CD8-positive, alpha-beta memory T cell (primary cell): ENCODE measurements around the gene GFI1B. TPM values are rescaled to one million over a fixed set of nuclear protein-coding genes. Genes with fewer than 3 reads are reported as not detected.

Experiments used
- CTCF ChIA-PET: fragments of 350-600 bp; sonication (Branson Sonifier 250); formaldehyde crosslinking; loops from one replicate; lab custom pipeline; 2021; ENCODE audit warnings: antibody characterized with exemption; lab: Charles Lee
- POLR2A ChIA-PET: fragments of 350-600 bp; sonication (Branson Sonifier 250); formaldehyde crosslinking; loops from one replicate; lab custom pipeline; 2021; ENCODE audit warnings: antibody characterized with exemption; lab: Charles Lee
- DNase-seq, 5 donors: peaks; one replicate each; pipeline versions ENCODE4 v3.0.0 to v3.0.0-alpha.2; 2020 to 2022; ENCODE audit warnings: mixed read lengths in 1 of 5
- H3K27ac ChIP-seq: one replicate; pipeline ENCODE4 v1.7.0; 2013; ENCODE audit warnings: low read depth, mild to moderate bottlenecking, low read length, moderate library complexity
- H3K27me3 ChIP-seq: 2 replicates; pipeline ENCODE4 v1.7.0; 2013; ENCODE audit warnings: low read length, mild to moderate bottlenecking; ENCODE audit not compliant: insufficient read depth, poor library complexity, severe bottlenecking
- H3K36me3 ChIP-seq: 2 replicates; pipeline ENCODE4 v1.7.0; 2013; ENCODE audit warnings: mild to moderate bottlenecking, low read length, moderate library complexity; ENCODE audit not compliant: insufficient read depth
- H3K4me1 ChIP-seq: 2 replicates; pipeline ENCODE4 v1.7.0; 2013; ENCODE audit warnings: mild to moderate bottlenecking, low read length, moderate library complexity; ENCODE audit not compliant: insufficient read depth
- H3K4me3 ChIP-seq: 2 replicates; pipeline ENCODE4 v1.7.0; 2013; ENCODE audit warnings: mild to moderate bottlenecking, low read length
- H3K9me3 ChIP-seq: 2 replicates; pipeline ENCODE4 v1.7.0; 2013; ENCODE audit warnings: mild to moderate bottlenecking, low read length
- H3K27ac Mint-ChIP-seq, 8 donors: one replicate each; pipeline ENCODE4 v1.8.0; 2020 to 2021; ENCODE audit warnings: mixed read lengths in 8 of 8, mild to moderate bottlenecking in 6 of 8, inconsistent platforms in 3 of 8, moderate library complexity in 3 of 8
- H3K27me3 Mint-ChIP-seq, 2 donors: one replicate each; pipeline ENCODE4 v1.8.0; 2020 to 2021; ENCODE audit warnings: mixed read lengths in 2 of 2, mild to moderate bottlenecking in 1 of 2, moderate library complexity in 1 of 2
- H3K36me3 Mint-ChIP-seq, 3 donors: one replicate each; pipeline ENCODE4 v1.8.0; 2020 to 2021; ENCODE audit warnings: mixed read lengths in 3 of 3, inconsistent platforms in 1 of 3, mild to moderate bottlenecking in 1 of 3
- H3K4me1 Mint-ChIP-seq, 3 donors: one replicate each; pipeline ENCODE4 v1.8.0; 2020 to 2021; ENCODE audit warnings: mixed read lengths in 3 of 3, inconsistent platforms in 1 of 3, mild to moderate bottlenecking in 1 of 3
- H3K4me3 Mint-ChIP-seq, 7 donors: one replicate each; pipeline ENCODE4 v1.8.0; 2020 to 2021; ENCODE audit warnings: mixed read lengths in 7 of 7, mild to moderate bottlenecking in 6 of 7, moderate library complexity in 4 of 7, inconsistent platforms in 2 of 7
- H3K9me3 Mint-ChIP-seq, 5 donors: one replicate each; pipeline ENCODE4 v1.8.0; 2020 to 2022; ENCODE audit warnings: mixed read lengths in 5 of 5, mild to moderate bottlenecking in 3 of 5, moderate library complexity in 2 of 5, inconsistent platforms in 1 of 5
- polyA plus RNA-seq: library from polyadenylated mRNA; unstranded; fragments of 300-500 nt; fragmentation: Illumina TruSeq; gene quantifications from one replicate; pipeline ENCODE4 v1.2.3, GENCODE V29; 2021
- total RNA-seq, 2 experiments: library from RNA; stranded (reverse); gene quantifications; one replicate each; pipeline ENCODE4 v1.2.3, GENCODE V29; 2021

The GFI1B gene
- total and polyA plus RNA-seq, 3 experiments from 2014 or later: not detected

DNA sequence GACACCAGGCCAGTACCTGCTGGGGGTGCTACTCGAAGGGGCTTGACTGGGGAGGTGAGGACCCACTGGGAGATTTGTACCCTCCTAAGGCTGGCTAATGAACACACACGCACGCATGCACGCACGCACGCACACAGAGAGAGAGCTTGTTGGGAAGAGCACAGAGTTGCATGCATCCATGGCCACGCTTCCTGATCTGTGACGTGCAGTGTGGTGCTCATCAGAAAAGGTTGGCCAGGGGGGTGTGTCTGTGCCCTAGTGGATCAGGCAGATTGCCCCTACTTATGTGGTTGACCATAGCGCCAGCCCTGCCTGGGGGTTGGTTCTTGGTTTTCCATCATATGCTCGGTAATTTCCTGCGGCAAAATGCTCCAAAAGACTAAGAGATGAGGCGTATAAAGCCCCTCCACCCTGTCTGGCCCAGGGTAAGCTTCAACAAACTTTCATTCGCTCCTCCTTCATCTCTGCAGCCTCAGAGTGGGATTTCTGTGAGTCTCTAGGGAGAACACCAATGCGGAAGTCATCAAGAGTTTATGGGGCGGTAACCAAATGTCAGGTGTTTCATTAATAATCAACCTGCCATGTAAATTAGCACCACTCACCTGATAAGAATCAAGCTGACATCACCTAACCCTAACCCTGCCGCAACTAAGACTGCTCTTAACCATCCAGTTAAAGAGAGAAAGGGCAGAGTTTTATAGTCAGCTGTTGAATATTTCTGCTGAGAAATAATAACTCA lies 8.0 kb upstream of the GFI1B start:
- Histone ChIP-seq H3K4me3 (no peak overlapping the region), H3K27ac (no peak overlapping the region), H3K4me1 (no peaks in the 10 kb centered on the region), H3K27me3 (no peaks in the 10 kb centered on the region), H3K36me3 (no peaks in the 10 kb centered on the region), H3K9me3 (no peaks in the 10 kb centered on the region)
- Mint-ChIP-seq H3K4me3 (no peak overlapping the region), H3K27ac (peak overlapping the region in 1 of 8 donors; percentile 79), H3K4me1 (no peaks in the 10 kb centered on the region), H3K36me3 (no peaks in the 10 kb centered on the region), H3K27me3 (peaks cover 11 to 38% of the 10 kb centered on the region in 2 donors), H3K9me3 (no peaks in the 10 kb centered on the region)
- DNase-seq: no peak
- ChIA-PET POLR2A (interaction anchor here (0.6 kb wide), 1 partner anchor 1714 kb away, joined by 4 read pairs; no protein-coding TSS in a partner anchor), CTCF (interaction anchor here (1.3 to 1.8 kb wide), 2 partner anchors 51 to 60 kb away, joined by 3 to 4 read pairs; partner anchors contain the start of gene GTF3C5)

DNA sequence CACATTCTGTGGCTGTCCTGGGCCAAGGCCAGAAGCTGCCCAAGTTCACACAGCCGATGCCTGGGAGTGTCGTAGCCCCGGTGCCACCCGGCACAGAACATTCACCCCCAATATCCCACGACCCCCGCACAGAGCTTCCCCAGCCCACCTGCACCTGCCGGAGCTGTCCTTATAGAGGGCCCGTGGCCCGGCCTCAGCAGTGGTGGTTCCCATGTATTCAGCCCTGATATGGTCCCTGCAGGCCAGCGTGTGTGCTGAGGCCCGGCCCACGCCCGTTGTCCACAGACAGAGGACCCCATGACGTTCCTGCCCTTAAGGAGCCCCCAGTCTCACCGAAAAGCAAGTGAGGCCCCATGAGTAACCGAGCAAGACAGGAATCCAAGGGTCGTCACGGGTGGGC lies 5.3 kb upstream of the GFI1B start:
- Histone ChIP-seq H3K4me3 (no peak overlapping the region), H3K9me3 (no peaks in the 10 kb centered on the region), H3K27me3 (no peaks in the 10 kb centered on the region), H3K36me3 (no peaks in the 10 kb centered on the region), H3K4me1 (peaks cover 5% of the 10 kb centered on the region), H3K27ac (no peak overlapping the region)
- ChIA-PET POLR2A (no interaction called here), CTCF (interaction anchor here (0.7 to 3.1 kb wide), 4 partner anchors 30 to 171 kb away, joined by 3 to 10 read pairs (median 4); no protein-coding TSS in a partner anchor)
- Mint-ChIP-seq H3K4me1 (peaks cover 0 to 2% (median 0%) of the 10 kb centered on the region in 3 donors), H3K27ac (no peak overlapping the region), H3K36me3 (no peaks in the 10 kb centered on the region), H3K27me3 (peaks cover 13 to 52% of the 10 kb centered on the region in 2 donors), H3K9me3 (no peaks in the 10 kb centered on the region), H3K4me3 (no peak overlapping the region)
- DNase-seq: no peak

DNA sequence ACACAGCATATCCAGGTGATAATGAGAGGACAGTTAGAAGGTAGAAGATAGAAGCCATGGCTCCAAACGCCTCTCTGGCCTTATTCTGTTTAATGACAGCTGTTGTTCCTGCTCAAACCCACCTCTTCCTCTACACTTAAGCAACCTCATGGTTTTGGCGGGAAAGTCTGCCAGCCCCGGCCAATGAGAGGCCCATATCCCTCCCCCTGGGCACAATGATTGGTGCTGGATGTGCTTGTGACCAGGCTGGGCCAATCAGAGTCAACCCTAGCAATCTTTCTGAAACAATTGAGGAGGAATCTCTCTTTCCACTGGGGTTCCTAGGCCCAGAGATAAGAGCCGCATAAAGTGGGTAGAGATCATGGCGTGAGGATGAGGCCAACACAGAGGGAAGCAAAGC lies 4.8 kb upstream of the GFI1B start:
- Histone ChIP-seq H3K36me3 (no peaks in the 10 kb centered on the region), H3K4me1 (peaks cover 5% of the 10 kb centered on the region), H3K27me3 (peaks cover 4% of the 10 kb centered on the region), H3K9me3 (no peaks in the 10 kb centered on the region), H3K27ac (no peak overlapping the region), H3K4me3 (no peak overlapping the region)
- ChIA-PET POLR2A (no interaction called here), CTCF (interaction anchor here (1.5 to 3.1 kb wide), 2 partner anchors 29 to 71 kb away, joined by 4 to 10 read pairs; no protein-coding TSS in a partner anchor)
- peaks cover 2 to 5% (median 3%) of the 10 kb centered on the region in 3 donors for H3K4me1 Mint-ChIP-seq
- no peak for DNase-seq
- H3K9me3 Mint-ChIP-seq: no peaks in the 10 kb centered on the region
- peaks cover 17 to 57% of the 10 kb centered on the region in 2 donors for H3K27me3 Mint-ChIP-seq
- no peak overlapping the region for H3K27ac Mint-ChIP-seq
- H3K36me3 Mint-ChIP-seq: no peaks in the 10 kb centered on the region
- no peak overlapping the region for H3K4me3 Mint-ChIP-seq

DNA sequence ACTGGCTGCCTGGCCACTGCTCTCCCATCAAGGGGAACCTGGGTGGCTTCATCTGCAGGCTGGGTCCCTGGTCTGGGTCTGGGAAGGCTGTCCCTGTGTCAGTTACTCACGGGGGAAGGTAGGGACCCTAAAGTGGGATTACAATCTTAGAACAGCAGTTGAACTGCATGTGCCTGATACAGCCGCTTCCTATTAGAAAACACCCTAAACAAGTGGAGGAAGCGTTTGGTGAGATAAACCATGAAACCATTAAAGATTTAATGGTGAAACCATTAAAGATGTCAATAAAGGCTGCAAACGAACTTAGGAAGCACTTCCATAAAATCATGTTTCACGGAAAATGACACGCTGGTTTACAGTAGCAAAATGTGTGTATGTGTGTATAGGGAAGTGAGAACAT lies 2.5 kb upstream of the GFI1B start:
- Mint-ChIP-seq H3K27me3 (peaks cover 33 to 64% of the 10 kb centered on the region in 2 donors), H3K27ac (no peak overlapping the region), H3K9me3 (no peaks in the 10 kb centered on the region), H3K36me3 (no peaks in the 10 kb centered on the region), H3K4me3 (no peak overlapping the region), H3K4me1 (peaks cover 2 to 5% (median 4%) of the 10 kb centered on the region in 3 donors)
- no peak for DNase-seq
- no peak overlapping the region for H3K27ac ChIP-seq
- H3K36me3 ChIP-seq: no peaks in the 10 kb centered on the region
- peaks cover 5% of the 10 kb centered on the region for H3K4me1 ChIP-seq
- H3K27me3 ChIP-seq: peaks cover 19% of the 10 kb centered on the region
- POLR2A ChIA-PET: no interaction called here
- H3K4me3 ChIP-seq: no peak overlapping the region
- CTCF ChIA-PET: interaction anchor here (1.4 to 1.8 kb wide), 2 partner anchors 29 to 168 kb away, joined by 3 to 5 read pairs; no protein-coding TSS in a partner anchor
- H3K9me3 ChIP-seq: no peaks in the 10 kb centered on the region

DNA sequence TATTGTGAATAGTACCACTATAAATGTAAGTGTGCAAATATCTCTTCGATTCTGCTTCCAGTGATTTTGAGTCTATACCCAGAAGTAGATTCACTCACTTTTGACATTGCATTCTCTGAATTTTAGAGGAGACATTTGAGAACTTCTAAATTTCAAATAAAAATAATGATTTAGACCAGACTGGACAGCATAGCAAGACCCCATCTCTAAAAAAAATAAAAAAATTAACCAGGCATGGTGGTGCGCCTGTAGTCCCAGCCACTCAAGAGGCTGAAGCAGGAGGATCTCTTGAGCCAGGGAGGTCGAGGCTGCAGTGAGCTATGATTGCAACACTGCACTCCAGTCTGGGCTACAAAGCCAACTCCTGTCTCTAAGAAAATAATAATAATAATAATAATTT lies 1.9 kb upstream of the GFI1B start:
- Histone ChIP-seq H3K27me3 (peaks cover 19% of the 10 kb centered on the region), H3K27ac (no peak overlapping the region), H3K4me3 (no peak overlapping the region), H3K4me1 (peaks cover 5% of the 10 kb centered on the region), H3K36me3 (no peaks in the 10 kb centered on the region), H3K9me3 (no peaks in the 10 kb centered on the region)
- Mint-ChIP-seq H3K27ac (no peak overlapping the region), H3K4me1 (peaks cover 2 to 5% (median 4%) of the 10 kb centered on the region in 3 donors), H3K4me3 (no peak overlapping the region), H3K36me3 (no peaks in the 10 kb centered on the region), H3K27me3 (peaks cover 33 to 66% of the 10 kb centered on the region in 2 donors), H3K9me3 (no peaks in the 10 kb centered on the region)
- POLR2A ChIA-PET: no interaction called here
- no peak for DNase-seq
- CTCF ChIA-PET: interaction anchor here (0.9 to 1.5 kb wide), 3 partner anchors 31 to 168 kb away, joined by 3 read pairs; no protein-coding TSS in a partner anchor

DNA sequence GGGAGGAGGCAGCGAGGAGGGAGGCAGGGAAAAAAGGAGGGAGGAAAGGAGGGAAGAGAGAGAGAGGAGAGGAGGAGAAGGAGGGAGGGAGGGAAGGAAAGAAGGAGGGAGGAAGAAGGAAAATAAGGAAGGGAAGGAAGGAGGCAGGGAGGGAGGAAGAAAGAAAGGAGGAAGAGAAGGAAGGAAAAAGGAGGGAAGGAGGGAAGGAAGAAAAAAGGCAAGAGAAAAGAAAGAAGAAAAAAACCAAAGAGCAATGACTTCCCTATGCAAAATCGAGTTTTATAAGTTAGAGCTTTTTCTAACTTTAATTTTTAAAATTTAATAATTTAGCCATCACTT lies 413 bp upstream of the GFI1B start:
- Mint-ChIP-seq H3K9me3 (no peaks in the 10 kb centered on the region), H3K36me3 (no peaks in the 10 kb centered on the region), H3K27ac (no peak overlapping the region), H3K4me3 (no peak overlapping the region), H3K27me3 (peaks cover 45 to 67% of the 10 kb centered on the region in 2 donors), H3K4me1 (peaks cover 2 to 5% (median 4%) of the 10 kb centered on the region in 3 donors)
- ChIA-PET POLR2A (no interaction called here), CTCF (interaction anchor here (1.0 to 1.8 kb wide), 8 partner anchors 24 to 172 kb away, joined by 3 to 4 read pairs (median 3); no protein-coding TSS in a partner anchor)
- no peaks in the 10 kb centered on the region for H3K36me3 ChIP-seq
- H3K9me3 ChIP-seq: no peaks in the 10 kb centered on the region
- H3K4me1 ChIP-seq: peaks cover 5% of the 10 kb centered on the region
- no peak overlapping the region for H3K27ac ChIP-seq
- no peak overlapping the region for H3K4me3 ChIP-seq
- no peak for DNase-seq
- H3K27me3 ChIP-seq: peaks cover 19% of the 10 kb centered on the region

DNA sequence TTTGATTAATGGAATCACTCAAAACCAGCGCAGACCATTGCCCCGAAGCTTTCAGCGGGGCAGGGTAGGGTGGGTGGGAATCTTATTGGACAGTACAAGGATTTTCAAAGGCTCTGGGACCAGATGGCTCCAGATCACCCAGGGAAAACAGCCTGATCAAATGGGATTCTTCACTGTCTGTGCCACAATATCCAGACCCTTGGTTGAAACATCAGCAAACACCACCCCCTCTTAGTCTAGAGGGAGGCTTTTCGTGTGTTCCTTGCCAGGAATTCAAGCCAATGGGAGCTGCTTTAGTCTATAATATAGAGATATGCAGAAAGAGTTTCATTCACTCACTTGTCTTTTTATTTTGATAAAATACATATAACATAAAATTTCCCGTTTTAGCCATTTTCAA lies 1.7 kb downstream of the GFI1B start:
- Mint-ChIP-seq H3K9me3 (no peaks in the 10 kb centered on the region), H3K27me3 (peaks cover 44 to 53% of the 10 kb centered on the region in 2 donors), H3K4me1 (peaks cover 2 to 5% (median 4%) of the 10 kb centered on the region in 3 donors), H3K36me3 (no peaks in the 10 kb centered on the region), H3K4me3 (no peak overlapping the region), H3K27ac (no peak overlapping the region)
- peaks cover 5% of the 10 kb centered on the region for H3K4me1 ChIP-seq
- no peak for DNase-seq
- H3K36me3 ChIP-seq: no peaks in the 10 kb centered on the region
- ChIA-PET POLR2A (no interaction called here), CTCF (interaction anchor here (0.7 kb wide), 1 partner anchor 206 kb away, joined by 3 read pairs; no protein-coding TSS in a partner anchor)
- no peak overlapping the region for H3K4me3 ChIP-seq
- H3K27me3 ChIP-seq: peaks cover 19% of the 10 kb centered on the region
- H3K27ac ChIP-seq: peak overlapping the region; percentile 45
- H3K9me3 ChIP-seq: no peaks in the 10 kb centered on the region

DNA sequence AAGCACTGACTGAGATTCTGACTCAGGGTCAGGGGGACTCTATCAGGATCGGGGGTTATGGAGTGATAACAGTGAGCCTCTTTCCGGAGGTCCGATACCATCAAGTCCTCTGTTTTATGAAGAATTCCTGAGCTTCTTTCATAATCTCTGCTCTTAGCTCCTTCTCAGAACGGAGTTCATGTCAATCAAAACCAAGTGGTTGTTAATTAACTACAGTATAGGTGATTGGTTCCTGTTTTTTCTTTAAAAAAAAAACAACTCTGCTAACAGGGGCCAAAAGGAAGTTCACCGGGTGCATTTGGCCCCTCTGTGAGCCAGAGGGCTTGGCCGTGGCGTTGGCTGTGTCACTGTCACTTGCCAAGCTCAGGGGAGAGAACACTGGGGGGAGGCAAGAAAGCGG lies 4.0 kb downstream of the GFI1B start:
- Histone ChIP-seq H3K9me3 (no peaks in the 10 kb centered on the region), H3K36me3 (no peaks in the 10 kb centered on the region), H3K4me3 (no peak overlapping the region), H3K27ac (peak overlapping the region; percentile 59), H3K27me3 (peaks cover 19% of the 10 kb centered on the region), H3K4me1 (peaks cover 5% of the 10 kb centered on the region)
- H3K27ac Mint-ChIP-seq: peak overlapping the region in 1 of 8 donors; percentile 12
- peaks cover 2 to 5% (median 4%) of the 10 kb centered on the region in 3 donors for H3K4me1 Mint-ChIP-seq
- CTCF ChIA-PET: interaction anchor here (1.0 kb wide), 1 partner anchor 39 kb away, joined by 3 read pairs; no protein-coding TSS in a partner anchor
- POLR2A ChIA-PET: no interaction called here
- H3K9me3 Mint-ChIP-seq: no peaks in the 10 kb centered on the region
- no peaks in the 10 kb centered on the region for H3K36me3 Mint-ChIP-seq
- H3K4me3 Mint-ChIP-seq: no peak overlapping the region
- peaks cover 49 to 57% of the 10 kb centered on the region in 2 donors for H3K27me3 Mint-ChIP-seq
- no peak for DNase-seq
